Cardiac septum (tissue), 1 donor: ENCODE results near the gene CCNI. TPM values are rescaled to one million over a fixed set of nuclear protein-coding genes. Genes with fewer than 3 reads are reported as not detected.
A peak's percentile ranks its signal among the peaks of the same experiment; 100 is the strongest.
"Not testable (repeated sequence)": the region's sequence is repeated elsewhere in the genome, so short reads cannot be mapped to it uniquely, and the experiment has no call there.

Experiments
- DNase-seq: peaks from one replicate; pipeline ENCODE4 v3.0.0-alpha.2; 2020; ENCODE audit warnings: low spot score
- intact Hi-C: fragments of 100-400 bp; cut with DNase I; formaldehyde crosslinking; loops from one replicate; pipeline ENCODE4 v1.14.0; 2022
- total RNA-seq: library from RNA; stranded (reverse); fragmentation: NEBNext Ultra II Directional; extraction: Animal tissue kit (Norgen Biotek cat#: 25700); gene quantifications from one replicate; pipeline ENCODE4 v1.2.1, GENCODE V29; 2021
- donor health status: DM: no; HTN: no; CAD: no.

Gene CCNI
- total RNA-seq, 1 donor from 2014 or later = 338 TPM

DNA sequence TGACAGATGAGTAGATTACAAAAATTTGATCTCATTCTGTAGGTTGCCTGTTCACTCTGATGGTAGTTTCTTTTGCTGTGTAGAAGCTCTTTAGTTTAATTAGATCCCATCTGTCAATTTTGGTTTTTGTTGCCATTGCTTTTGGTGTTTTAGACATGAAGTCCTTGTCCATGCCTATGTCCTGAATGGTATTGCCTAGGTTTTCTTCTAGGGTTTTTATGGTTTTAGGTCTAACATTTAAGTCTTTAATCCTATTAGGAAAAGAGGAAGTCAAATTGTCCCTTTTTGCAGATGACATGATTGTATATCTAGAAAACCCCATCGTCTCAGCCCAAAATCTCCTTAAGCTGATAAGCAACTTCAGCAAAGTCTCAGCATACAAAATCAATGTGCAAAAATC lies 11.2 kb upstream of the CCNI start:
- intact Hi-C loops = not testable (repeated sequence)

DNA sequence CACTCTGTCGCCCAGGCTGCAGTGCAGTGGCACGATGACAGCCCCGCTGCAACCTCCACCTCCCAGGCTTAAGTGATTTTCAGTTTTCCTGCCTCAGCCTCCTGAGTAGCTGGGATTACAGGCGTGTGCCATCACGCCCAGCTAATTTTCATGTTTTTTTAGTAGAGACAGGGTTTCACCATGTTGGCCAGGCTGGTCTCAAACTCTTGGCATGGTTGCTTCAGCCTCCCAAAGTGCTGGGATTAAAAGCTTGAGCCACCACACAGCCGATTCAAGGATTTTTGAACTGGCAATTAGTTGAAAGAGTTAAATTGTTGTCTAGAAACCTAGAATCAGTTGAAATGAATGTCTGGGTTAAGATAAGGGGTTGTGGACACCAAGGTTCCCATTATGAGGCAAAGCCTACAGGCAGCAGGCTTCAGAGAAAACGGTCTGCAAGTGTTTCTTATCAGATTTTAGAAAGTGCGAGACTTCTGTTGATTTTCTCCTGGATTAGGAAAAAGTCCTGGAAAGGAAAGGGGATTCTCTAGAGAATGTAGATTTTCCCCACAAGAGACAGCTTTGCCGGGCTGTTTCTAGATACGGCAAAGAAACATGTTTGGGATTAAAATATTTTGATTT lies 8.3 kb upstream of the CCNI start:
- no peak for DNase-seq
- intact Hi-C loops = no loop called here

More for the DNA sequence above, 11.2 kb upstream of the CCNI start:
- DNase-seq = not testable (repeated sequence)

DNA sequence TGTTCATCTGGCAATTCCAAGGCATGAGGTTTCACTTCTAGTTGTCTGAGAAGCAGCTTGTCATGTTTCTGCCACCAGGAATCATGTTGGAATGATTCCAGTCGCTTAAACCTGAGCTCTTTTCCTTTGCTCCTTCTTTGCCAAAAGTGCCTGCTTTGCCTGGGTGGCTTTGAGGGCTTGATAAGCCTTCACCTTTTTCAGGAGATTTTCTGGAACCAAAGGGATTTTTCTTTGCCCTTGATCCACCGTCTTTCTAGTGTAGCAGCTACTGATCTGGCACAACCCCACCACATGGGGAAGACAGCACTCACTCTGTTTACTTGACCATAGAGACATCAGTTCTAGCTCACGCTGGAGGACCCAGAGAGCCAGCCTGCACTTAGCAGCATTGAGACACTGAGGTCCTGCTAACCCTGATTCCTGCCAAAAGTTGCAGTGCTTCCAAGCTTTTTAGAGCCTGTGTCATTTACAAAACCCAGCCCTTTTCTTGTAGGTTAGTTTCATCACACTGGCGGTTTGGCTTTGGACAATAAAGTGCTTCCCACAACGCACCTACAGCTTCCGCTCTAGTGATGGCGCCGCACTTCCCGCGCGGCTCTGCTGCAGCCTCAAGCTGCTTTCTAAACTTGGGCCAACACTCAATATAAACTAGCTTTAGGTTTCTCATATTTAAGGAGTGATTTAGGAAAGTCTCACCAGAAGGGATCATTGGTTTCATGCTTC lies 7.3 kb upstream of the CCNI start:
- no peak for DNase-seq
- intact Hi-C loops = no loop called here

DNA sequence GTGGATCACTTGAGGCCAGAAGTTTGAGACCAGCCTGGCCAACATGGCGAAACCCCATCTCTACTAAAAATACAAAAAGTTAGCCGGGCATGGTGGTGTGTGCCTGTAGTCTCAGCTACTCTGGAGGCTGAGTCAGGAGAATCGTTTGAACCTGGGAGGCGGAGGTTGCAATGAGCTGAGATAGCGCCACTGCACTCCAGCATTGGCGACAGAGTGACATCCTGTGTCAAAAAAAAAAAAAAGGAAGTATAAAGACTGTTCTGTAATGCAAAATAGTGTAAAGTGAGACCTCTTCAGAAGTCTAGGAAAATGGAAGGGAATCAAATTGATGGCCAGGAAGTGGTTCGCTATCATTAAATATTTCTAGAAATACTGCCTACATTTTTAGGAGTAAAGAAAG lies 5.0 kb upstream of the CCNI start:
- intact Hi-C loops, DNase-seq: not testable (repeated sequence)

GRCh38 chr4:77079281-77079680 lies 3.5 kb upstream of the CCNI start:
- no peak for DNase-seq
- intact Hi-C loops = no loop called here

DNA sequence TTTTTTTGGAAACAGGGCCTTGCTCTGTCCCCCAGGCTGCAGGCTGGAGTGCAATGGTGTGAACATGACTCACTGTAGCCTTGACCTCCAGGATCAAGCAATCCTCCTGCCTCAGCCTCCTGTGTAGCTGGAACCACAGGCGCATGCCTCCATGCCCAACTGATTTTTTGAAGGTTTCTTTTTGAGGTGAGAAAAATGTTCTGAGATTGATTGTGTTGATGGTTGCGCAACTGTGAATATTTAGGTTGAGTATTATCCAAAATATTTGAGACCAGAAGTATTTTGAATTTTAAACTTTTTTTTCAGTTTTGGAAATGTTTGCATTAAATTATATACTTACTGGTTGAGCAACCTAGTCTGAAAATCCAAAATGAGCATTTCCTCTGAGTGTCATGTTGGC lies 2.6 kb upstream of the CCNI start:
- intact Hi-C loops = no loop called here

GRCh38 chr4:77076889-77077635 lies 1.3 kb upstream of the CCNI start:
- DNase-seq = no peak
- intact Hi-C loops = loop anchor here (1.0 to 2.0 kb wide), 2 partner anchors 79 to 128 kb away; partner anchors contain the start of gene SEPTIN11

More for the DNA sequence above, 2.6 kb upstream of the CCNI start:
- no peak for DNase-seq

- DNase-seq = peak; percentile 92
- intact Hi-C loops = no loop called here
These were observed 571 bp downstream of the CCNI start for GRCh38 chr4:77074981-77075855.

GRCh38 chr4:77074381-77074831 lies 1.4 kb downstream of the CCNI start:
- intact Hi-C loops = no loop called here
- DNase-seq = no peak

- no peak for DNase-seq
- intact Hi-C loops = no loop called here
These were observed 1.8 kb downstream of the CCNI start for GRCh38 chr4:77073981-77074380.

DNA sequence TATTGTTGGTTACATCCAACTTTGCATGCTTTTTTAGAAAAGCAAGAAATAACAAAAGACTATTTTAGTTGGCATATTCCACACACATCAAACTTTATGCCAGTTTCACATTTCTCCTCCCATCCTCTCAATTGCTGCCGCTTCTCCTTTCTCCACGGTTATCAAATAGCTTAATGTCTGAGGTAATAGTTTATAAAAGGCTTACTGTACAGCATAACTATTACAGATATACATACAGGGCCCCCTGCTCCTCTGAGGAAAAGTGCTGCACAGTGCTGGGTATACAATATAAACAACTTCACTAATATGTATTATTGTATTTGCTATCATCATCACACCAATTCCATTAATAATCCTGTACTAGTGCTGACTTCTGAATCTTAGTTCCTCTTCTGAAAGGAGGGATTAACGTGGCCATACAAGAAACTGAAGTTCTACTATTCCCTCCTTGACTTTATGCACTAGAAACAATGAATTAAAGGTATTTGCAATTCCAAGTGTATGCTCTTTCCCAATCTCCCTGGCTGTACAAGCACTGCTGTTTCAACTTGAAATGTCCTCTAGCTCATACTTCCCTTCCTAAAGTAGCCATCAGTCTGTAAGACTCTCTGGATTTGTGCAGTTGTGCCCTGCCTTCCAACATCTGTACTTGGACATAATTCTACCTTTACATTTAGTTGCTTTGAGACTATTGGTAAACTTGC lies 2.5 kb downstream of the CCNI start:
- intact Hi-C loops = no loop called here
- DNase-seq = no peak

- no peak for DNase-seq
- intact Hi-C loops = no loop called here
These were observed 3.5 kb downstream of the CCNI start for GRCh38 chr4:77072195-77072753.

DNA sequence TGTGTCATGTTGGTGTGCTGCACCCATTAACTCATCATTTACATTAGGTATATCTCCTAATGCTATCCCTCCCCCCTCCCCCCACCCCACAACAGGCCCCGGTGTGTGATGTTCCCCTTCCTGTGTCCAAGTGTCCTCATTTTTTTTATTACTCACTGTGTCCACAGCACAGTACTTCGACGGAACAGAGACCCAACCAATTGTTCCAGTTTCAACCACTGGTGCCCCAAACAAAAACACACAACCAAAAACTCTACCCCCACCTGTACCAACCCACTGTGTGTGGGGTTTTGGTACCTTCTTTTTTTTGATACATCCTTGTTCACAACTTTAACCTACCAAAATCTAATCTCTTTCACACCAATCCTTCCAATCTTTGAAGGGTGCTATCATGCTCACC lies 6.3 kb downstream of the CCNI start:
- intact Hi-C loops, DNase-seq: not testable (repeated sequence)

DNA sequence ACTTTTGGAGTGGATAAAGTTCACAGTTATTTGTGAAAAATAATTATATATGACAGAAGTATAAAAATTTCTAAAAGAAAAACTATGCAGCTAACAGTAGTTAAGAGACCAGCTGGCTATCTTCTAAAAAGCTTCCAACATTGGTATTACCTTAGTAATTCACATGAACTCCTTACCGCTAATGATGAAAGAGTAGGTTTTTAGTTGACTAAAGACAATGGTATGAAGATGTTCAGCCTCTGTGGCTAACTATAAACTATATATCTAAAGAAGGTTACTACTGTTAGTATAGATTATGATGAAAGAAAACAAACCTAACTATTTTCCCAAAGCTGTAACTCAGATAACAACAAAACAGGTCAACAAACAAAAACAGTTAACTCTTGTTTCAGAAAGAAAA lies 10.4 kb downstream of the CCNI start:
- DNase-seq = no peak
- intact Hi-C loops = no loop called here

DNA sequence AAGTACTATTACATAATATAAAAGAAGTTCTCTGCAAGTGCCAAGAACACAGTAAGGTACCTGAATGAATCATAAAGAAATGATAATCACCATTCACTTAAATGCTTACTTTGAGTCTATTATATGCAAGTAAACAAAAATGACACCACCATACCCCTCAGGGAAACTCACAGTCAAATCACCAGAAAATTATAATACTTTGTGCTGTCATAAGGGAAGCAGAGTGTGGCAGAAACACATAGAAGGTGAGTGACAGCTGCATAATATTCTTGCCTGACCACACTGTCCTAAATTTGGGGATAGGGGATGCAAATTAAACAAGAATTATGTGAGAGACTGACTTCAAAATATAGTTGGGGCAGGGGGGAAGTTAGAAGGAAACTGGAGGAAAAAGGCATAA lies 12.9 kb downstream of the CCNI start:
- intact Hi-C loops = no loop called here
- no peak for DNase-seq

- intact Hi-C loops = no loop called here
- no peak for DNase-seq
These were observed 23.4 kb downstream of the CCNI start for GRCh38 chr4:77052352-77052751.

GRCh38 chr4:77050962-77051361 lies 24.8 kb downstream of the CCNI start:
- DNase-seq = no peak
- intact Hi-C loops = no loop called here

- intact Hi-C loops = loop anchor here (5.0 to 10.0 kb wide), 2 partner anchors 155 to 532 kb away; no protein-coding TSS in a partner anchor
- no peak for DNase-seq
These were observed 28.8 kb downstream of the CCNI start for GRCh38 chr4:77047037-77047436.

- intact Hi-C loops = loop anchor here (5.0 to 10.0 kb wide), 2 partner anchors 157 to 531 kb away; no protein-coding TSS in a partner anchor
- no peak for DNase-seq
These were observed 30.3 kb downstream of the CCNI start for GRCh38 chr4:77045490-77045889.
